ENCODE data around the gene TMPRSS13.

The TMPRSS13 gene

DNA sequence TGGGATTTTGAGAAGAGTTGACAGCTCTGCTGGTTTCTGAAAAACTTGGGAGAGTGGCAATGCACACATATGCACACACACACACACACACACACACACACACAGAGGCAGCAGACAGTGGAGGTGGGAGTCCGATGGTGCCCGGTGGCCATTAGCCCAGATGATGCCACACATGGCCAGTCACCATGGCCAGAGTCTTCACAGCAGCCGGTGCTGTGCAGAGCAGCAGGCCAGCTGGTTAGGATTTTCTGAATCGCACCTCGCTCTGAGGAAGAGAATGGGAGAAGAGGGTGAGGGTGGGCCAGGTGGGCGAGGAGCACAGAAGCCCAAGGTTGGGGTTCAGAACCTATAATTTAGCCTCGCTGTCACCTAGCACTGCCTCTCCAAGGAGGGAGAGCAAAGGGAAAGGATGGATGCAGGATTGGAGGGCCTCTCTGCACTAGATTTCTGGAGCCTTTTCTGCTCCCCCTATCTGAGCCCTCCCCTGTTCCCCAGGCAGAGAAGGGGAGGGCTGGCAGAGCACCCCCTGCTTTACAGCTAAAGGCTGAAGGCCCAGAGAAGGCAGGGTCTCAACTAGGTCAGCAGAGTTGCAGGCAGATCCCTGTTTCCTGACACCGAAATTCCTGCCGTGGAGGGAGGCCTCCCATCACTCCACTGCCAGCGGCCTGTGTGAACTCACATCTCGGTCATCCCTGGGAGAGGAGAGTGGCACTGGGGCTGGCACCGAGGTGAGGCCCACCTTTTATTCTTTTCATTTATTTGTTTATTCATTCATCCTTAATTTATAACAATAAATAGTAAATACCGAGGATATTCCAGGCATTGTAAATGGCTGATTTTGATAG is 27.0 kb downstream of the TMPRSS13 start:
- H3K9me3 ChIP-seq (ENCODE audit: control insufficient read depth, low read length) = no peaks in the 10 kb centered on the region
- no peaks in the 10 kb centered on the region for H3K36me3 ChIP-seq (ENCODE audit: control insufficient read depth, insufficient read depth, low read length)
- no peak overlapping the region for H3K27ac ChIP-seq (ENCODE audit: low read depth, low read length, severe bottlenecking)
- no peak overlapping the region for H3K4me3 ChIP-seq (ENCODE audit: extremely low read depth, insufficient read depth, low read length, poor library complexity, severe bottlenecking)
- WGBS, 2 experiments (ENCODE audit: insufficient coverage in 2 of 2) = 86 to 89% methylated on average over 6 to 9 of the region's 13 CpGs
- H3K4me1 ChIP-seq (ENCODE audit: control insufficient read depth, insufficient read depth, low read length, poor library complexity, severe bottlenecking) = peaks cover 7% of the 10 kb centered on the region

DNA sequence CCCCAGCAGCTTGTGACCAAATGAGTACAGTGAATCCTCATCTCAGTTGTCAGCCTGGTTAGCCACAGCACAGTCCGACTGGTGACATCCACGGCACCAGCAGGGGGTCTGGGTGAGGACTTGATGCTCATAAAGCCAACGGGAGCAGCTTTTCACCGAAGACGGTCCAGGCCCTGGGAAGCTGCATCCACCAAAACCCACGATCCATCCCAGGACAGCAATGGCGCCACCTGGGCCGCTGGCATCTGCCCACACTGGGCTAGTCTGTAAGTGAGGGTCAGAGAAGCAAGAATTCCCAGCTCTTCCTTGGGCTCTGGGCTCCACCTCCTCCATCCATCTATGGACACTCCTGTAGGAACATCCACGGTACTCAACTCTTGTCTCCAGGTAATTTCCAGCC is 27.6 kb downstream of the TMPRSS13 start:
- no peaks in the 10 kb centered on the region for H3K9me3 ChIP-seq (ENCODE audit: control insufficient read depth, low read length)
- H3K4me3 ChIP-seq (ENCODE audit: extremely low read depth, insufficient read depth, low read length, poor library complexity, severe bottlenecking) = no peak overlapping the region
- no peak overlapping the region for H3K27ac ChIP-seq (ENCODE audit: low read depth, low read length, severe bottlenecking)
- no peaks in the 10 kb centered on the region for H3K36me3 ChIP-seq (ENCODE audit: control insufficient read depth, insufficient read depth, low read length)
- WGBS, 2 experiments (ENCODE audit: insufficient coverage in 2 of 2) = 91 to 96% methylated on average over 7 to 8 of the region's 9 CpGs
- H3K4me1 ChIP-seq (ENCODE audit: control insufficient read depth, insufficient read depth, low read length, poor library complexity, severe bottlenecking) = peaks cover 7% of the 10 kb centered on the region

DNA sequence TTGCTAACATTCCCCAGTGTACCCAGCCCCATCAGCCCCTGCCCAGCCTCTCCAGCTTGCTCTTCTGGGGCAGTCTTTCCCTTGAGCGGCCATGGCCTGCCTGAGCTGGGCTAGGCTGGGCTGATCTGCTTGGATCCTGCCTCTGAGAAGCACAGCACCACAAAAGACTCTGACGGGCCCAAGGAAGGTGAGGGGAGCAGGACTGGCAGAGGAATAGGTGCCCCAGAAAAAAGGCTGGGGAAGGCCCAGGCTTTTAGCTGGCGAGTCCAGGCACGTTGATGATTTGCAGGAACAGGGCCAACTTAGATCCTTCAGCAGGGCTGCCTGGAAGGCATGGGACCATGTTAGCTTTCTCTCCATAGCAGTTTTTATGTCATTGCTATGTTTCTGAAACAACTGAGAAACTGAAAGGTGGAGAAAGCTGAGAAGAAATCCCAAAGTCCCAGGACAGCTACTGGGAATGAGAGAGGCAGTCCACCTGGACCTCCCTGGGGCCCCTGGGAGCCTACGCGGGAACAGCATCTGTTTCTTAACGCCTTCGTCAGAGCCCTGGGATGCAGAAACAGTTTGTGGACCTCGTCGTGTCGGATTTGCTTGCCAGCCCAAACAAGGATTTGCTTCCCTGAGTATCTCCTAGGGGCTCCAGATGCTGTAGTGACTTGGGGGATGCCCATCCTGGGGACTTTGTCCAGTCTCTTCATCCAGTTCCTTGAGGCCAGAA is 28.3 kb downstream of the TMPRSS13 start:
- 90 to 94% methylated on average over 10 to 11 of the region's 11 CpGs for WGBS, 2 experiments (ENCODE audit: insufficient coverage in 2 of 2)
- Histone ChIP-seq H3K4me1 (ENCODE audit: control insufficient read depth, insufficient read depth, low read length, poor library complexity, severe bottlenecking) (peaks cover 2% of the 10 kb centered on the region), H3K36me3 (ENCODE audit: control insufficient read depth, insufficient read depth, low read length) (no peaks in the 10 kb centered on the region), H3K9me3 (ENCODE audit: control insufficient read depth, low read length) (no peaks in the 10 kb centered on the region), H3K27ac (ENCODE audit: low read depth, low read length, severe bottlenecking) (no peak overlapping the region), H3K4me3 (ENCODE audit: extremely low read depth, insufficient read depth, low read length, poor library complexity, severe bottlenecking) (no peak overlapping the region)

- H3K4me3 ChIP-seq (ENCODE audit: extremely low read depth, insufficient read depth, low read length, poor library complexity, severe bottlenecking) = no peak overlapping the region
- H3K4me1 ChIP-seq (ENCODE audit: control insufficient read depth, insufficient read depth, low read length, poor library complexity, severe bottlenecking) = no peaks in the 10 kb centered on the region
- no peaks in the 10 kb centered on the region for H3K9me3 ChIP-seq (ENCODE audit: control insufficient read depth, low read length)
- no peaks in the 10 kb centered on the region for H3K36me3 ChIP-seq (ENCODE audit: control insufficient read depth, insufficient read depth, low read length)
- no peak overlapping the region for H3K27ac ChIP-seq (ENCODE audit: low read depth, low read length, severe bottlenecking)
- WGBS, 2 experiments (ENCODE audit: insufficient coverage in 2 of 2) = 73 to 83% methylated on average over 4 of the region's 4 CpGs
Observed at GRCh38 chr11:117900121-117900648, 29.0 kb downstream of the TMPRSS13 start.

DNA sequence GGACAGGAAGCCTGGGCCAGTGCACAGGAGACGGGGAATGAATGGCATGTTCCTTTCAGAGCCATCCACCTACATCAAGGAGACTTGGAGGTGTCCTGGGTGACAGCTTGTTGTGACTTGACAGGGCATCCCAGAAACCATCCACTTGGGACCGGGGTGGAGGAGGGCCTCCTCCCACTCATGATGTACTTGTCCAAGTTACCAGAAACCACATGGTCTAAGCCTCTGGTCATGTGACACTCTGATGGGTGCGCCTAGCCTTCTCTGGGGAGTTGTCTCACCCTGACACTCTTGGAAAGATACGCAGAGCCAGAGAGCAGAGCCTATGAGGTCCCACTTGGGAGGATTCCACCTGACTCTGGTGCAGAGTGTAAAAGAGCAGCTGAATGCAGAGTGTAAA is 31.1 kb downstream of the TMPRSS13 start:
- WGBS, 2 experiments (ENCODE audit: insufficient coverage in 2 of 2) = 95 to 97% methylated on average over 3 to 4 of the region's 4 CpGs
- H3K4me3 ChIP-seq (ENCODE audit: extremely low read depth, insufficient read depth, low read length, poor library complexity, severe bottlenecking) = no peak overlapping the region
- H3K27ac ChIP-seq (ENCODE audit: low read depth, low read length, severe bottlenecking) = no peak overlapping the region
- no peaks in the 10 kb centered on the region for H3K4me1 ChIP-seq (ENCODE audit: control insufficient read depth, insufficient read depth, low read length, poor library complexity, severe bottlenecking)
- no peaks in the 10 kb centered on the region for H3K36me3 ChIP-seq (ENCODE audit: control insufficient read depth, insufficient read depth, low read length)
- no peaks in the 10 kb centered on the region for H3K9me3 ChIP-seq (ENCODE audit: control insufficient read depth, low read length)

DNA sequence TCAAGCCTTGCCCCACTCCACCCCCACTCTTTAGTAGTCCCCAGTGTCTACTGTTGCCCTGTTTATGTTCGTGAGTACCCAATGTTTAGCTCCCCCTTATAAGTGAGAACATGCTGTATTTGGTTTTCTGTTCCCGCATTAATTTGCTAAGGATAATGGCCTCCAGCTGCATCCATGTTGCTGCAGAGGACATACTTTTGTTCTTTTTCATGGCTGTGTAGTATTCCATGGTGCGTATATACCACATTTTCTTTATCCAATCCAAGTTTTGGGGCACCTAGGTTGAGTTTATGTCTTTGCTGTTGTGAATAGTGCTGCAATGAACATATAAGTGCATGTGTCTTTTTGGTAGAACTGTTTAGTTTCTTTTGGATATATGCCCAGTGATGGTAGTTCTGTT is 36.6 kb downstream of the TMPRSS13 start:
- H3K9me3 ChIP-seq (ENCODE audit: control insufficient read depth, low read length) = no peaks in the 10 kb centered on the region
- H3K4me3 ChIP-seq (ENCODE audit: extremely low read depth, insufficient read depth, low read length, poor library complexity, severe bottlenecking) = no peak overlapping the region
- H3K36me3 ChIP-seq (ENCODE audit: control insufficient read depth, insufficient read depth, low read length) = no peaks in the 10 kb centered on the region
- WGBS, 2 experiments (ENCODE audit: insufficient coverage in 2 of 2) = no CpG with 5 or more reads among the region's 3 CpGs
- H3K4me1 ChIP-seq (ENCODE audit: control insufficient read depth, insufficient read depth, low read length, poor library complexity, severe bottlenecking) = peaks cover 4% of the 10 kb centered on the region
- no peak overlapping the region for H3K27ac ChIP-seq (ENCODE audit: low read depth, low read length, severe bottlenecking)

- Histone ChIP-seq H3K36me3 (ENCODE audit: control insufficient read depth, insufficient read depth, low read length) (no peaks in the 10 kb centered on the region), H3K4me3 (ENCODE audit: extremely low read depth, insufficient read depth, low read length, poor library complexity, severe bottlenecking) (no peak overlapping the region), H3K4me1 (ENCODE audit: control insufficient read depth, insufficient read depth, low read length, poor library complexity, severe bottlenecking) (peaks cover 6% of the 10 kb centered on the region), H3K9me3 (ENCODE audit: control insufficient read depth, low read length) (no peaks in the 10 kb centered on the region), H3K27ac (ENCODE audit: low read depth, low read length, severe bottlenecking) (no peak overlapping the region)
- WGBS, 2 experiments (ENCODE audit: insufficient coverage in 2 of 2) = 90 to 100% methylated on average over 1 to 2 of the region's 2 CpGs
Observed at GRCh38 chr11:117891362-117891761, 37.8 kb downstream of the TMPRSS13 start.

DNA sequence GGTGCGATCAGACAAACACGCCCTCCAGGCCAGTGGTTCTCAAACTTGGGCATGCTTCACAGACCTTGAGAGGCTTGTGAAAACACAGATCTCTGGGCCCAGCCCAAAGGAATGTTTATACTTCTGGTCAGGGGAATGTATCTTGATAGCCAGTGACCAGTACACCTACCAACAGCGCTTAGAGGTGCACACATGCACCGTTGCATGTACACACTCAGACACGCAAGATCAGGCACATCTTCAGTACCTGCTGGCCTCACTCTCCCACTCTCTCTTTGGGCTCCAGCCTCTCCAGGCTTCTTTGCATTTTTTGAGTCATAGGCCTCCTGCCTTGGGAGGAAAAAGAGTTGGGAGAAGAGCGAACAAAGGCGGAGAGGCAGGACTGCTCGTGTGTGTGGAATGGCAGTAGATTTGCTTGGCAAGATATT is 41.0 kb downstream of the TMPRSS13 start:
- H3K36me3 ChIP-seq (ENCODE audit: control insufficient read depth, insufficient read depth, low read length) = no peaks in the 10 kb centered on the region
- H3K27ac ChIP-seq (ENCODE audit: low read depth, low read length, severe bottlenecking) = no peak overlapping the region
- H3K4me3 ChIP-seq (ENCODE audit: extremely low read depth, insufficient read depth, low read length, poor library complexity, severe bottlenecking) = no peak overlapping the region
- 92 to 96% methylated on average over 5 to 8 of the region's 8 CpGs for WGBS, 2 experiments (ENCODE audit: insufficient coverage in 2 of 2)
- peaks cover 23% of the 10 kb centered on the region for H3K4me1 ChIP-seq (ENCODE audit: control insufficient read depth, insufficient read depth, low read length, poor library complexity, severe bottlenecking)
- H3K9me3 ChIP-seq (ENCODE audit: control insufficient read depth, low read length) = no peaks in the 10 kb centered on the region

GRCh38 chr11:117887431-117888138 is 41.6 kb downstream of the TMPRSS13 start:
- Histone ChIP-seq H3K36me3 (ENCODE audit: control insufficient read depth, insufficient read depth, low read length) (no peaks in the 10 kb centered on the region), H3K4me3 (ENCODE audit: extremely low read depth, insufficient read depth, low read length, poor library complexity, severe bottlenecking) (no peak overlapping the region), H3K4me1 (ENCODE audit: control insufficient read depth, insufficient read depth, low read length, poor library complexity, severe bottlenecking) (peaks cover 27% of the 10 kb centered on the region), H3K9me3 (ENCODE audit: control insufficient read depth, low read length) (no peaks in the 10 kb centered on the region), H3K27ac (ENCODE audit: low read depth, low read length, severe bottlenecking) (no peak overlapping the region)
- WGBS, 2 experiments (ENCODE audit: insufficient coverage in 2 of 2) = 74% methylated on average over 5 to 7 of the region's 9 CpGs

DNA sequence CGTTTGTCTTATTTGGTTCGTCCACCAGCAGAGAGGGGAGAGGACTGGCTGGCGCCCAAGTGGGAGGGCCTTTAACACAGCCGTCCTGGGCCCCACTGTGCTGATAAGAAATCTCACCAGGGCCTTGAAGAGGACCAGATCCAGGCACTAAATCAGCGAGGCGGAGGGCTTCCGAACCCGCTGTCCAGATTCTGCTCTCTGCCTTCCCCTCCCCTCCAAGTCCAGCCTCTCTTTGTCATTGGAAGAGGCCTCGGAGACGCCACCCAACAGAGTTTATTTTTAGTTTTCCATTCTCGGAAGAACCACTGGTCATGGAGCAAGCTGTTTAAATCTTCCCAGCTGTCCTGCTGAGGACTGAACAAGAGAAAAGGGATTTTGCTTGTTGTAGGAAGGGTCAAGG is 43.4 kb downstream of the TMPRSS13 start:
- H3K9me3 ChIP-seq (ENCODE audit: control insufficient read depth, low read length) = no peaks in the 10 kb centered on the region
- 51 to 79% methylated on average over 6 to 9 of the region's 11 CpGs for WGBS, 2 experiments (ENCODE audit: insufficient coverage in 2 of 2)
- no peak overlapping the region for H3K4me3 ChIP-seq (ENCODE audit: extremely low read depth, insufficient read depth, low read length, poor library complexity, severe bottlenecking)
- H3K27ac ChIP-seq (ENCODE audit: low read depth, low read length, severe bottlenecking) = peak overlapping the region; percentile 87
- peaks cover 28% of the 10 kb centered on the region for H3K4me1 ChIP-seq (ENCODE audit: control insufficient read depth, insufficient read depth, low read length, poor library complexity, severe bottlenecking)
- H3K36me3 ChIP-seq (ENCODE audit: control insufficient read depth, insufficient read depth, low read length) = no peaks in the 10 kb centered on the region

Measured in mesodermal cell (in vitro differentiated cells).